Thymus (tissue), 11 donors: ENCODE data around the gene ANP32B. TPM values are rescaled to one million over a fixed set of nuclear protein-coding genes. Genes with fewer than 3 reads are reported as not detected.
"Not testable (repeated sequence)": the region's sequence is repeated elsewhere in the genome, so short reads cannot be mapped to it uniquely, and the experiment has no call there.

Experiments used
- DNase-seq, 9 donors: peaks; one replicate each; pipeline ENCODE4 v3.0.0-alpha.2; 2013; ENCODE audit warnings: low spot score in 9 of 9, low read depth in 6 of 9, missing footprints in 1 of 9
- H3K27ac ChIP-seq, 2 donors: one replicate each; pipeline ENCODE4 v1.5.1; 2013; ENCODE audit warnings: control low read depth in 1 of 2, low read depth in 1 of 2, low read length in 1 of 2, mild to moderate bottlenecking in 1 of 2, moderate library complexity in 1 of 2
- H3K27me3 ChIP-seq, 2 donors: one replicate each; pipeline ENCODE4 v1.5.1; 2013; ENCODE audit warnings: low read length in 1 of 2; ENCODE audit not compliant: control insufficient read depth in 2 of 2, insufficient read depth in 1 of 2
- H3K36me3 ChIP-seq, 2 donors: one replicate each; pipeline ENCODE4 v1.5.1; 2013; ENCODE audit warnings: low read length in 1 of 2, mild to moderate bottlenecking in 1 of 2, moderate library complexity in 1 of 2; ENCODE audit not compliant: control insufficient read depth in 2 of 2, insufficient read depth in 2 of 2
- H3K4me1 ChIP-seq, 2 donors: one replicate each; pipeline ENCODE4 v1.5.1; 2013; ENCODE audit warnings: low read length in 2 of 2; ENCODE audit not compliant: control insufficient read depth in 2 of 2, insufficient read depth in 2 of 2
- H3K4me3 ChIP-seq, 2 donors: one replicate each; pipeline ENCODE4 v1.5.1; 2013; ENCODE audit warnings: low read length in 2 of 2, control low read depth in 1 of 2, mild to moderate bottlenecking in 1 of 2
- H3K9me3 ChIP-seq, 2 donors: one replicate each; pipeline ENCODE4 v1.5.1; 2013; ENCODE audit warnings: low read length in 1 of 2, mild to moderate bottlenecking in 1 of 2; ENCODE audit not compliant: control insufficient read depth in 2 of 2, insufficient read depth in 1 of 2
- WGBS: extraction: QIAGEN DNeasy Blood & Tissue Kit; methylation state at CpG from one replicate; pipeline ENCODE4 v1.1.7; 2013; 5-methylcytosine and 5-hydroxymethylcytosine counted together
- polyA plus RNA-seq: library from polyadenylated mRNA; stranded (reverse); fragments of 200-250 nt; gene quantifications from one replicate; pipeline ENCODE4 v1.2.3, GENCODE V29; 2013
- total RNA-seq: library from RNA; stranded (reverse); fragments of 120-200 nt; gene quantifications from one replicate; pipeline ENCODE4 v1.2.4, GENCODE V29; 2013
- donor health status: healthy.

Gene ANP32B
- total and polyA plus RNA-seq, 2 donors, result 44.7 to 191 TPM

GRCh38 chr9:97993000-97993399 is 9.9 kb downstream of the ANP32B start:
- Histone ChIP-seq H3K4me3 (no peak overlapping the region), H3K36me3 (peaks cover 14 to 40% of the 10 kb centered on the region in 2 donors), H3K27me3 (no peaks in the 10 kb centered on the region), H3K4me1 (peaks cover 17 to 22% of the 10 kb centered on the region in 2 donors), H3K9me3 (no peaks in the 10 kb centered on the region), H3K27ac (no peak overlapping the region)
- WGBS, result 52% methylated on average over 2 of the region's 2 CpGs
- peak in 1 of 9 donors; percentile 55 for DNase-seq

- H3K36me3 ChIP-seq, result peaks cover 19 to 47% of the 10 kb centered on the region in 2 donors
- peaks cover 8 to 12% of the 10 kb centered on the region in 2 donors for H3K4me1 ChIP-seq
- no peaks in the 10 kb centered on the region for H3K27me3 ChIP-seq
- H3K4me3 ChIP-seq, result no peak overlapping the region
- WGBS, result 91% methylated on average over 1 of the region's 1 CpG
- H3K9me3 ChIP-seq, result no peaks in the 10 kb centered on the region
- H3K27ac ChIP-seq, result no peak overlapping the region
- DNase-seq, result no peak
Observed at GRCh38 chr9:97994703-97995102, 11.6 kb downstream of the ANP32B start.

GRCh38 chr9:97996676-97997075 is 13.5 kb downstream of the ANP32B start:
- peaks cover 29 to 61% of the 10 kb centered on the region in 2 donors for H3K36me3 ChIP-seq
- over 99% methylated on average over 7 of the region's 7 CpGs for WGBS
- H3K27ac ChIP-seq, DNase-seq, H3K9me3 ChIP-seq, H3K4me3 ChIP-seq, H3K27me3 ChIP-seq, H3K4me1 ChIP-seq: not testable (repeated sequence)

- DNase-seq, result no peak
- Histone ChIP-seq H3K27ac (no peak overlapping the region), H3K36me3 (peaks cover 34 to 70% of the 10 kb centered on the region in 2 donors), H3K9me3 (no peaks in the 10 kb centered on the region), H3K4me3 (no peak overlapping the region), H3K4me1 (peaks cover 0 to 4% of the 10 kb centered on the region in 2 donors), H3K27me3 (no peaks in the 10 kb centered on the region)
- WGBS, result 97% methylated on average over 3 of the region's 3 CpGs
Observed at GRCh38 chr9:97997330-97998276, 14.5 kb downstream of the ANP32B start.

GRCh38 chr9:98002808-98003207 is 19.7 kb downstream of the ANP32B start:
- H3K27ac ChIP-seq, result peak overlapping the region in 1 of 2 donors; percentile 33

DNA sequence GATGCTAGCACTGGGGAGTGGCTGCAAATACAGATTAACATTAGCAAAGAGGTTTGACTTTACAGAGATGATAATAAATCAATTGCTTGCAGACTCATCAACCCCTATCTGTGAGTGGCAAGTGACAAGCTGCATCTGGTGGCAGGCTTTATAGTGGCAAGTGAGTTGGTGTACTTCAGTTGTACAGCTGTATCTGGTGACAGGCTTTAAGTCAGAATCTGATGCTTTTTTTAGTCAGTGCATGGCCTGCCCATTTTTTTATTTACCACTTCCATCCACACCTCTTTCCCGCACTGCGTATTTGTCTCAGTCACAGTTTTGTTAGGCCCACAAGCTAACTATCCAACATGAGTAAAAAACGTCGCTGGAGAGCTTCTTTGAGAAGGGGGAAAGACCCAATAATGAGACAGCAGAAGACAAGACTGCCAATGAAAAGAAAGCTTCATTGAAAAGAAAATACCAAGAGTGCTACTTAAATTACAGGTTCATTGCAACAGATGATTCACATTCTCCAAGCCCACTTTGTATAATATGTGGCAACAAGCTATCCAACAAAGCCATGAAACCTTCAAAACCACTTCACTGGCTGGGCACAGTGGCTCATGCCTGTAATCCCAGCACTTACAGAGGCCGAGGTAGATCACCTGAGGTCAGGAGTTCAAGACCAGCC is 23.1 kb downstream of the ANP32B start:
- Histone ChIP-seq H3K9me3 (no peaks in the 10 kb centered on the region), H3K4me1 (peaks cover 0 to 4% of the 10 kb centered on the region in 2 donors), H3K4me3 (no peak overlapping the region), H3K27ac (no peak overlapping the region), H3K36me3 (peaks cover 65 to 99% of the 10 kb centered on the region in 2 donors), H3K27me3 (no peaks in the 10 kb centered on the region)
- WGBS, result 84% methylated on average over 5 of the region's 5 CpGs
- DNase-seq, result no peak

More at GRCh38 chr9:98002808-98003207, 19.7 kb downstream of the ANP32B start:
- DNase-seq, result no peak
- no peaks in the 10 kb centered on the region for H3K9me3 ChIP-seq
- no peaks in the 10 kb centered on the region for H3K27me3 ChIP-seq
- WGBS, result 88% methylated on average over 2 of the region's 2 CpGs
- no peaks in the 10 kb centered on the region for H3K4me1 ChIP-seq
- peaks cover 59 to 90% of the 10 kb centered on the region in 2 donors for H3K36me3 ChIP-seq
- no peak overlapping the region for H3K4me3 ChIP-seq

DNA sequence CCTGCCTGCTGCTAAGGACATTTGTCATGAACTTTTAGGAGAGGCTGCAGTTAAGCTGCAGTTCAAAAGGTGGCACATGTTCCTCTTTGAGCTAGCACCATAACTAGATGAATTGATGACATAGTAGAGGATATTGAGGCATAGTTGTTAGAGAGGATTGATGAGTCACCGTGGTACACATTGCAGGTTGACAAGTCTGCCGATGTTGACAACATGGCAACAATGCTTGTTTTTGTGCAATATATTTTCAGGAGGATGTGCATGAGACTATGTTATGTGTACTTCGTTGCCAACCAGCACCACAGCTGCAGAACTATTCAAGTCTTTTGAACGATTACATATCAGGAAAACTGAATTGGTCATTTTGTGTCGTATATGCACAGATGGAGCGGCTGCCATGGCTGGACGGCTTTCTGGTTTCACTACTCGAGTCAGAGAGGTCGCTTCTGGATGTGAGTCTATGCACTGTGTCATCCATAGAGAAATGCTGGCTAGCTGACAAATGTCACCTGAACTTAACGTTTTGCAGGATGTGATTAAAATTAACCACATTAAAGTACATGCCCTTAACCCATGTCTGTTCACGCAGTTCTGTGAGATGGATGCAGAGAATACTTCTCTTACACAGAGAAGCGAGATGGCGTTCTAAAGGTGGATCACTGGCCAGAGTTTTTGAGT is 24.2 kb downstream of the ANP32B start:
- Histone ChIP-seq H3K27me3 (no peaks in the 10 kb centered on the region), H3K36me3 (peaks cover 63 to 97% of the 10 kb centered on the region in 2 donors), H3K4me3 (no peak overlapping the region), H3K27ac (no peak overlapping the region), H3K4me1 (peaks cover 0 to 4% of the 10 kb centered on the region in 2 donors), H3K9me3 (no peaks in the 10 kb centered on the region)
- WGBS, result 91% methylated on average over 13 of the region's 13 CpGs
- DNase-seq, result no peak

GRCh38 chr9:98008764-98009163 is 25.6 kb downstream of the ANP32B start:
- DNase-seq, result no peak
- Histone ChIP-seq H3K9me3 (no peaks in the 10 kb centered on the region), H3K36me3 (peaks cover 71 to 97% of the 10 kb centered on the region in 2 donors), H3K27ac (no peak overlapping the region), H3K4me1 (peaks cover 0 to 4% of the 10 kb centered on the region in 2 donors), H3K27me3 (no peaks in the 10 kb centered on the region), H3K4me3 (no peak overlapping the region)
- WGBS, result over 99% methylated on average over 3 of the region's 3 CpGs
